AG20443 (cell line): Measurements from ENCODE around the gene OTUB2.
A peak's percentile ranks its signal among the peaks of the same experiment; 100 is the strongest.

Experiments used
- DNase-seq: peaks from one replicate; pipeline ENCODE4 v3.0.0; 2012; ENCODE audit warnings: low spot score, mixed read lengths

Gene OTUB2

DNA sequence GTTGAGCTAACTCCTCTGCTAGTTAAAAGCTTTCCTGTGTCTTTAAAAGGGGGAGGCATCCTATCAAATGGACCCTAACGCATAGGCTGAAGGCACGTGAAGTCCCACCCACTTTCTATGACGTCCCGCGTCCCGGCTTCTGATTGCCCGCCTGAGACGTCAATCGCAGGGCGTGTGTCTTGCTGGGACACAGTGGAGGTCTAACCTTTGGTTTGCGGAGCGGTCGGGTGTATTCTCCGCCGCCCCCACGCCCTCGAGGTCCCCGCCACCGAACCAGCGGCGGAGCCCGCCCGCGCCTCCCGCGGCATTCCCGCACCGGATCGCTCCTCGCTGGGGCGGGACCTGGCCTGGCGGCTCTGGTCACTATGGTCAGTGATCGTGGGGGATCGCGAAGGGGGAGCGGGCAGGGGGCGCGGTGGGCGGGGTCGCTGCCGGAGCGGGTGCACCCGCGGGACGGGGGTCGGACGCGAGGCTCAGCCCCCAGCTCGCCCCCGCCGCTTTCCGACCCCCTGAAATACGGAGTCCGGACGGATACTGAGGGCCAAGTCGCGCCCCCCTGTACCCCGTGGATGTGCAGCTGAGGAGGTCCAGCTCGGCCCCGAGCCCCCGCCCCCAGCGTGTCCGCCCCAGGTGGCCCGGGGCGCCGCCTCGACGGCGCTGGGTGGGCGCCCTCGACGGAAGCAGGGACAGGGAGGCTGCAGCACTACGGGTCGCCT, at the start of gene OTUB2:
Gene OTUB2 (plus strand): TSS at position 168 of the 716 bp plus-strand sequence. CDS start 198 bp downstream, at position 366.
- peak; percentile 100 for DNase-seq

- DNase-seq = no peak
Measured at GRCh38 chr14:93976477-93977057, 49.6 kb upstream of the OTUB2 start, which contains the start of gene ASB2. ASB2 (minus strand) TSS chr14:93976570; CDS start chr14:93964539, 12,031 bp downstream.

DNA sequence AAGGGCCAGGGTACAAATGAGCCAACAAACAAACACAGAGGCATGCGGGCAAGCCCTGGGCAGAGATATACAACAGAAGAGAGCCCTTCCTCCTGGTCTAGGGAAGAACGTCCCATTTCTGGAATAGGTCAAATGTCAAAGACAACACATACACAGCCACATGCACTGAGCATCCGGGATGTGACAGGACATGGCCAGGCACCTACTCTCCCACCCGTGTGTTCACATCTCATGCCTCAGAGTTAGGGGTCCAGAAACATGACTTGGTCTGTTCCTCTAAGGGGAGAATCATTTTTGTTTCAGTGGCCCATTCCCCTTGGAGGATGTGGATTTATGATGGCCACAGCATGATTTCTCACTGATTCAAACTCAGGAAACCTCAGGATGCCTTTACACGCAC, 49.0 kb upstream of the OTUB2 start:
- DNase-seq = no peak

- DNase-seq = no peak
Measured at GRCh38 chr14:93977790-93978581, 48.2 kb upstream of the OTUB2 start.

DNA sequence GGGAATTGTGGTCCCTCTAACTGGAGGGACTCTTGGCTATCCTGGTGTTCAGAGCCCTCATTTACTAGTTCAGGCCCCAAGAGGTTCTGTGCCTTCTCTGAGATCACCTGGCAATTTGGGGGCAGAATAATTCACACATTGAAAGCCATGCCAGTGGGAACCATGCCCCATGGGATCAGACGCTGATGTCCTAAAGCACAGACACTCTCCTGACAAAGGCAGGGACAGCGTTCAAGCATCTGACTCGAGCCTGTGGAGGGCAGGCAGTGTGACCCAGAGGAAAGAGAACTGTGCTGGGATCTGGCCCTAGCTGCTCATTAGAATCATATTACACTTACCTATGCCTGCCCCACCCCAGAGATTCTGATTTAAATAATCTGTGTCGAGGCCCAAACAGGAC, 47.4 kb upstream of the OTUB2 start:
- DNase-seq = no peak

DNA sequence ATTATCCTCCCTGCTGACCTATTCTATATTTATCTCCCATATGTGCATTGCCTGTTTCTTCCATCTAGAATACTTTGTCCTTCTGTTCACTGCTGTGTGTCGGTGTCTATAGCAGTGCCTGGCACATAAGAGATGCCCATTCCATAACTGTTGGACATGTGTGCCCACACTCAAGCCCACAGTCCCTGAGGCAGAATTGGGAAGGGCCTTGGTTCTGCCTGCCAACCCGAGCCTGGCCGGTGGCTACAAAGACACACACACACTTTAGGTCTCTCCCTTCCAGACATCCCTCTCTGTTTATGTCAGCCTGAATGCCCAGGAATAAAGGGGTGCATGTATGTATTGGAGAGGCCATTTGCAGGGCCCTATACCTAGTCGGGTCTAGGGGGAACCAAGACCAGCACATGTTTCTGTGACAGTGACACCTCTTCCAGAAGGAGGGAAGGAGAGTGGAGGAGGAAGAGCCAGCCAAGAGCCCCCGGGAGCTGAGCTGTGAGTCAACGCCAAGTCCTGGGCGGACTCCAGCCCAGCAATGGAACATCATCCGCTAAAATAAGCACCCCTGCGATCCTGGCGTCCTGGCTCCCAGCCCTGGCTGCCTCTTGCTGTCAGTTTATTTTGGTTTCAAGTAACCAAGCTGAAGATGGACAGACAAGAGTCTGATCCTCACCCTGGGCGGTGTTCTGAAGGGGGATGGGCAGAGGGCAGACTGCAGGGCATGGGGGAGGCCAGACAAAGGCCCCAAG, 45.5 kb upstream of the OTUB2 start:
- DNase-seq = no peak

- no peak for DNase-seq
Measured at GRCh38 chr14:93981316-93982229, 44.6 kb upstream of the OTUB2 start.

DNA sequence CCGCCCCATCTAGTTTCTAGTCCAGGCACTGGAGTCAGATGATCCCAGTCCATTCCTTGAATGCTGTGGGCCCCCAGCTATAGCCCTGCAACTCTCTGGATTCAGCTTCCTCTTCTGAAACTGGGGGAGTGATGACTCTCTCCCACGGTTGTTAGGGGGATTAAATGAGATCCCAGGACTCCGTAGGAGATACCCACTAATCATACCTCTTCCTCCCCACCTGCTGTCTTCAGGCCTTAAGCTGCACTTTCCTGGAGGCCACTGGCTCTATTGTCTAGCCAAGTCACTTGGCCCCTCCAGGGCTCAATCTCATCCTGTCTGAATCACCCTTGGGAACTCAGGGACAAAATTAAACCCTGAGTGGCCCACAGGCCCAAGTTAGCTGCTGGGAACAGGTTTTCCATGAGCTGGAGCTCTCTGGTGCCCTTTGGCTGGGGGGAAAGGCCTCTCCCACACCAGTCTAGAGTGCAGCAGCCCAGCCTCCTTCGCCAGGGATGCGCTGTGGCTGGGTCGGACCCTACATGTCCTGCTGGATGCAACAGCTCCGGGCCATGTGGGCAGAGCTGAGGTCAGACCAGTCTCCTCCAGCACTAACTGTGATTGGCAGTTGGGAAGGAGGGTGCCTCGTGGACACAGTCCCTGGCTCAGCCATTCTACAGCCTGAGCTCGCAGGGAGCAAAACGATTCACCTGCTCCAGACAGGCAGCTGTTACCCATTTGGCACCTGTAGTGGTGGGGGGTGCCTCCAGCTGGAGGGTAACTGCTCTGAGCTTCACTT, 43.7 kb upstream of the OTUB2 start:
- DNase-seq = no peak

- DNase-seq = peak; percentile 72
Measured at GRCh38 chr14:93984070-93984469, 42.1 kb upstream of the OTUB2 start.

GRCh38 chr14:93984987-93985410, 41.1 kb upstream of the OTUB2 start:
- DNase-seq = peak; percentile 82

GRCh38 chr14:93986955-93987354, 39.2 kb upstream of the OTUB2 start:
- DNase-seq = peak; percentile 18

DNA sequence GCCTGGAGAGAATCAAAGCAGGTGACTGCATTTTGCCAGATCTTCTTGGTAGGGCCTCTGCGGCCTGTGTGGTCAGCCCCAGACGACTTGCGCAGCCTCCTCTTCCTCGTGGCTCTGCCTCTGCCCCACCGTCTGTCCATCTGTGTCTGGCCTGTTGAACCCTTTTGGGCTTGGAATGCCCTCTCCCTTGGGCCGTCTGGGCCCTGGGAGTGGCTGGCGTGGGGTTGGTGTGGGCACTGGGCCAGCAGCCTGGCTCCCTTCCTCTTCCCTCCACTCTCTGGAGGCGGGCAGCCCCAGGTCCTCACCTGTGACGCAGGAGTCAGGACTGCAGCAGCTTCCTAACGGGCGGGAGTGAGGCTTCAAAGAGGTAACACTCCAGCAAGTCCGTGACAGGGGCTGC, 38.8 kb upstream of the OTUB2 start:
- DNase-seq = no peak

DNA sequence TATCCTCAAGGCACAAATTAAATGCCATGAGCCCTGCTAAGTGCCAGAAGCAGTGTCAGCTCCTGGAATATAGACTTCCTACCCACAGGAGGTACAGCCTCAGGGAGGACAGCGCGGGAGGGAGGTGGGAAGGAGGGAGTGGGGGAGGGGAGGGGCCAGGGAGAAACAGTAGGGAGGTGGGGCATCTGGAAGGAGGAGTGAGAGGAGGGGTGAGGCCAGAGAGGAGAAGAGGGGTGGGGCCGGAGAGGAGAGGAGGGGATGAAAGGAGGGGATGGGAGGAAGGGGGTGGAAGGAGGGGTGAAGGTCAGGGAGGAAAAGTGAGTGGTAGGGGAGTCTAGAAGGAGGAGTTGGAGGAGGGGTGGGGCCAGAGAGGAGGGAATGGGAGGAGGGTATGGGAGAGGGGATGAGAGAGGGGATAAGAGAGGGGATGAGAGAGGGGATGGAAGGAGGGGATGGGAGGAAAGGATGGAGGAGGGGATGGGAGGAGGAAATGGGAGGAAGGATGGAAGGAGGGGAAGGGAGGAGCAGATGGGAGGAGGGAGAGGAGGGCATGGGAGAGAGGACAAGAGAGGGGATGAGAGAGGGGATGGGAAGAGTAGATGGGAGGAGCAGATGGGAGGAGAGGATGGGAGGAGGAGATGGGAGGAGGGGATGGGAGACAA, 38.2 kb upstream of the OTUB2 start:
- no peak for DNase-seq

- DNase-seq = no peak
Measured at GRCh38 chr14:93989939-93990338, 36.2 kb upstream of the OTUB2 start.

DNA sequence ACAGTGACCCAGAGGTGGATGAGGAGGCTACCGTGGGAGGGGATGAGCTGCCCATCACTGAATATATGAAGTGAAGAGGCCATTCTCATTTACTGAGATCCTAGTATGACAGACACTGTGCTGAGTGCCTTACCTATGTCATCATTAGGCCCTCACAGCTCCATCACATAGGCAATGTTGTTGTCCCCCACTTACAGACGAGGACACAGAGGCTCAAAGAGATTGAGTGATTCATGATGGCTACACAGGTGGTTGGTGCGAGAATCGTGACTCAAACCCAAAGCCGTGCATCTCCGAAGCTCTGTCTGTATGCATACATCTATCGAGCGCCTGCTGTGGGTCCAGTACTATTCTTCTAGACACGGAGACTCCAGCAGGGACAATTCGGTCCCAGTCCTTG, 34.9 kb upstream of the OTUB2 start:
- no peak for DNase-seq

GRCh38 chr14:93991649-93992048, 34.5 kb upstream of the OTUB2 start:
- no peak for DNase-seq

DNA sequence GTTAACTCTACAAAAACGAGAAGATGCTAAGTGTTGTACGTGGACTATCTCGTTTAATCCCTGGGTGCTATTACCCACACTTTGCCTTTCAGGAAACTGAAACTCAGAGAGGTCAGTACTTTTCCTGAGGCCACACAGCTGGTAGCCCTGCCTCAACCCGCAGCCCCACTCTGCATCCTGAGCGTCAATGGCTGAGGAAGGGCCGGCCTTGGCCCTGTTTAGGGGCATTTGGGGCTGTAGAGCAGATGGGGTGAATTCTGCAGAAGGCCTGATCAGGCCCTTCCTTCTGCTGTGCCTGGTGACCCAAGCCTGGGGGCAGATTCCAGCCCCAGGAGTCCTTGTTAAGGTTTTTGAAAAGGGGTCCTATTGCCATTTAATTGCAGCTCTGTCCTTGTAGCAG, 32.8 kb upstream of the OTUB2 start:
- no peak for DNase-seq

DNA sequence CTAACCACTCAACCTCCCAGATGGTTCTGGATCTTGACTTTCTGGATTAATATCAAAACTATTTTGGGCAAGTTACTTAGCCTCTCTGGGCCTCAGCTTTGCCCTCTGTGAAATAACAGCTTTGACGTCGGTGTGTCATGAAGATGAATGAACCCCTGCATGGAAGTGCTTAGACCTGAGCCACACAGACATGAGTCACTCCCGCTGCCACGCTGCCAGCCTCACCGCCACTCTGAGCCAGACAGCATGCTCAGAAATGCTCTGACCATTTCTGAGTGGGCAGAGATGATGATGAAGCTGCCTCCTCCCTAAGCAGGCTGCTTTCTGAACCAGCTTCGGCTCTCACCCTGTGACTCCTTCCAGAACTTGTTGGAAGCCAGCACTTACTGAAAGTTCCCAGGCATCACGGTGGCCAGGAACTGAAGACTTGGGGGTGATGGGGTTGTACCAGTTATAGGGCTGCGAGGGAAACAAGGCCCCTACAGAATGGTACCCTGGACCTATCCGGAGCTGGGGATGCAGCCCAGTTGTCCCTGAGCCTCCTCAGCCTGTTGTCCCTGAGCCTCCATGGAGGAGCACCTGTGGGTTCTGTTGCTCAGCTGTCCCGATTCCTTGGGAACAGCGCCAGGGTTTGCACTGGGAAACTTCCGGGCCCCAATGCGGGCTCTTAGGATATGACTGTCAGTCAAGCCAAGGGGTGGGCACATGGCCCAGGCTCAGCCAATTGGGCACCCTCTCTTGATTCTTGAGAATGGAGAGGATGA, 31.0 kb upstream of the OTUB2 start:
- DNase-seq = peak; percentile 74

GRCh38 chr14:93996130-93996695, 29.9 kb upstream of the OTUB2 start:
- no peak for DNase-seq
